GM13976 (cell line): ENCODE results near the gene LPP.

Source experiments
- DNase-seq: peaks from one replicate; pipeline ENCODE4 v3.0.0; 2012; ENCODE audit warnings: low spot score
- in situ Hi-C: fragments of 300-500 bp; cut with MboI; formaldehyde crosslinking; loops from one replicate; pipeline ENCODE4 v1.12.0; 2022; ENCODE audit warnings: low sequenced_read_pairs, mixed read lengths, inconsistent platforms; ENCODE audit not compliant: unreplicated experiment
- TF ChIP-seq, protein P1 (sequence below): IDR thresholded peaks from 2 replicates; pipeline ENCODE4 v1.5.1; 2012; ENCODE audit warnings: borderline replicate concordance, mild to moderate bottlenecking; ENCODE audit not compliant: insufficient read depth; ENCODE audit errors: extremely low read depth, missing control alignments, control extremely low read depth

Gene LPP

GRCh38 chr3:188209034-188209433, 55.1 kb downstream of the LPP start:
- in situ Hi-C loops: no loop called here
- TF ChIP-seq, protein P1, sequence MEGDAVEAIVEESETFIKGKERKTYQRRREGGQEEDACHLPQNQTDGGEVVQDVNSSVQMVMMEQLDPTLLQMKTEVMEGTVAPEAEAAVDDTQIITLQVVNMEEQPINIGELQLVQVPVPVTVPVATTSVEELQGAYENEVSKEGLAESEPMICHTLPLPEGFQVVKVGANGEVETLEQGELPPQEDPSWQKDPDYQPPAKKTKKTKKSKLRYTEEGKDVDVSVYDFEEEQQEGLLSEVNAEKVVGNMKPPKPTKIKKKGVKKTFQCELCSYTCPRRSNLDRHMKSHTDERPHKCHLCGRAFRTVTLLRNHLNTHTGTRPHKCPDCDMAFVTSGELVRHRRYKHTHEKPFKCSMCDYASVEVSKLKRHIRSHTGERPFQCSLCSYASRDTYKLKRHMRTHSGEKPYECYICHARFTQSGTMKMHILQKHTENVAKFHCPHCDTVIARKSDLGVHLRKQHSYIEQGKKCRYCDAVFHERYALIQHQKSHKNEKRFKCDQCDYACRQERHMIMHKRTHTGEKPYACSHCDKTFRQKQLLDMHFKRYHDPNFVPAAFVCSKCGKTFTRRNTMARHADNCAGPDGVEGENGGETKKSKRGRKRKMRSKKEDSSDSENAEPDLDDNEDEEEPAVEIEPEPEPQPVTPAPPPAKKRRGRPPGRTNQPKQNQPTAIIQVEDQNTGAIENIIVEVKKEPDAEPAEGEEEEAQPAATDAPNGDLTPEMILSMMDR: no peak
- no peak for DNase-seq

DNA sequence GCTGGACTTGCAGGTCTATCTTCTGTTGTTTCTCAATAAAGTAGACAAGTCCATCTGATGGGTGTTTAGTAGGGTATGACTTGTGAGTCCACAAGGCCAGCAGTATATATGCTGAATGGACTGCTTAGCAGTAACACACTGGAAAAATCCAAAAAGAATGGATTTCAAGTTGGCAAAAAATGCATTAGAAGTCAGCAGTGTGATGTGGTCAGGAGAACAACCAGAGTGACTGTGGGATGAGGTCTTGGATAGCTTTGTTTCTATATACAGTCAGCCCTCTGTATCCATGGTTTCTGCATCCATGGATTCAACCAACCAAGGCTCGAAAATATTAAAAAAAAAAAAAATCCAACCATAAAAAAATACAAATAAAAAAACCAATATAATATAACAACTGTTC, 55.8 kb downstream of the LPP start:
- TF ChIP-seq, protein P1: no peak
- DNase-seq: no peak
- in situ Hi-C loops: no loop called here

GRCh38 chr3:188211476-188211875, 57.5 kb downstream of the LPP start:
- TF ChIP-seq, protein P1: no peak
- in situ Hi-C loops: no loop called here
- DNase-seq: no peak

- no peak for DNase-seq
- TF ChIP-seq, protein P1: no peak
- in situ Hi-C loops: no loop called here
These were observed 58.5 kb downstream of the LPP start for GRCh38 chr3:188212308-188212969.

DNA sequence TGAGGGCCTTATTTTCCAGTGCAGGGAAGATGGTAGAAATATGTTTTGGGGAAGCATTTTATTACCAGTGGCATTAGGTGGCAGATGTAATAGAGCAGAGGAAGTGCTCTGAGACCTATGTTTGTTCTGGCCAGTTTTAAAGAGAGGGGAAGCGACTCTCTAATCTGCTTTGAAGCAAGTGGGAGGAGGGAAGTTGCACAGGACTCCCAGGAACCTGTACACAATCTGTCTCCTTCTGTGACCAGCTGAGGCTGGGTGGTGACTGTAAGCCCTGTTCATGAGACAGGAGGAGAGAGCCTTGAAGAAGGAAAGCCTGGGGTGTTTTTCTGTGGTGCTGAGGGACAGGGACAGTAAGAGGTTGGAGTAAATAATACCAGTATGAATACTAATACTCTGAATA, 60.5 kb downstream of the LPP start:
- no peak for DNase-seq
- in situ Hi-C loops: no loop called here
- TF ChIP-seq, protein P1: no peak

DNA sequence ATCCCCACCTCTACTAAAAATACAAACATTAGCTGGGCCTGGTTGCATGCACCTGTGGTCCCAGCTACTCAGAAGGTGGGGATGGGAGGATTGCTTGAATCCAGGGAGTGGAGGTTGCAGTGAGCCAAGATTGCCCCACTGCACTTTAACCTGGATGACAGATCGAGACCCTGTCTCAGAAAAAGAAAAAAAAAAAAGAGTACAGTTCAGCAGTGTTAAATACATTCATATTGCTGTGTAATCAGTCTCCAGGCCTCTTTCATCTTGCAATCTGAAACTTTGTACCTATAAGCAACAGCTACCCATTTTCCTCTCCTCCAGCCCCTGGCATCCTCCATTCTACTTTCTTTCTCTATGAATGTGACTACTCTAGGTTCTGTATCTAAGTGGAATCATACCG, 61.2 kb downstream of the LPP start:
- in situ Hi-C loops: no loop called here
- no peak for DNase-seq
- TF ChIP-seq, protein P1: no peak
